ENCODE data around the gene SRRM3.

- TF ChIP-seq CTCF (IDR thresholded peaks at IDR 0.05) (peak; percentile 21), EZH2 (IDR thresholded peaks at IDR 0.05) (no peak)
Measured at GRCh38 chr7:76166404-76167255, 35.1 kb upstream of the SRRM3 start.
